HK-2 (cell line): ENCODE data around the gene ZNF679.
"Not testable (repeated sequence)": the region's sequence is repeated elsewhere in the genome, so short reads cannot be mapped to it uniquely, and the experiment has no call there.

Experiments
- DNase-seq: peaks from one replicate; pipeline ENCODE4 v3.0.0-alpha.2; 2018; ENCODE audit not compliant: unreplicated experiment

Gene ZNF679

DNA sequence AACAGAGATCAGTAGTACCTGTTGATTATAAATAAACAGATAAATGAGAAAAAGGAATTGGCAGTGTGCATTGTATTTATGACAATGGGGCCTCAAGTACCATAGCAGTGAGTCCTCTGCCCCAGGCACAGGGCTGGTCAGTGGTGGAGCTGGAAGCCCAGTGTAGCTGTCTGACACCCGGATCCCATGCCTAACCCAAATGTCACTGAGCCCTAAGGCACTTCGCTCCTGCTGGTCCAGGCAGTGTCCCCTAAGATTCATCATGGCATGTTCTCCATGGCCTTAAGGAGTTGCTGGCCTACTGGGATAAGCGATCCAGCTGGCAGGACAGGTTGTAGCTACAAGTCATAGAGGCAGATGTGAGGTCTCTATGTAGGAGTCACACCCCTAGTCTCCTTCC lies 82.2 kb downstream of the ZNF679 start:
- DNase-seq = no peak

DNA sequence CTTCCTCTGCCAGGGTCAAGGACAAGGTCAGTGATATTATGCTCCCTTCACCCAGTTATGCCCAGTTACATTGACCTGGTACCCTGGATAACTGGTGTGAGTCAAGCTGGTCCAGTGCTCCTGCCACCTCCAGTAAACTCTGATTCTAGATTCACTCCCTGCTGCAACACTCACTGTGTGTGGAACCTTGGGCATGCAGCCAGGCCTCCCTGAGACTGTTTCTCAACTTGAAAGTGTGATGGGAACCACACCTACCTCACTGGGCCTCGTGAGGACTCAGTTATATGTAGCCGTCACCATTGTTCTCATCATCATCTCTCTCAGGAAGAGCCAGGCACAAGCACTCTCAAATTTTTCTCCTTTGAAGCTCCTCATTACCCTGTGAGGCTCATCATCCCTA lies 84.6 kb downstream of the ZNF679 start:
- no peak for DNase-seq

DNA sequence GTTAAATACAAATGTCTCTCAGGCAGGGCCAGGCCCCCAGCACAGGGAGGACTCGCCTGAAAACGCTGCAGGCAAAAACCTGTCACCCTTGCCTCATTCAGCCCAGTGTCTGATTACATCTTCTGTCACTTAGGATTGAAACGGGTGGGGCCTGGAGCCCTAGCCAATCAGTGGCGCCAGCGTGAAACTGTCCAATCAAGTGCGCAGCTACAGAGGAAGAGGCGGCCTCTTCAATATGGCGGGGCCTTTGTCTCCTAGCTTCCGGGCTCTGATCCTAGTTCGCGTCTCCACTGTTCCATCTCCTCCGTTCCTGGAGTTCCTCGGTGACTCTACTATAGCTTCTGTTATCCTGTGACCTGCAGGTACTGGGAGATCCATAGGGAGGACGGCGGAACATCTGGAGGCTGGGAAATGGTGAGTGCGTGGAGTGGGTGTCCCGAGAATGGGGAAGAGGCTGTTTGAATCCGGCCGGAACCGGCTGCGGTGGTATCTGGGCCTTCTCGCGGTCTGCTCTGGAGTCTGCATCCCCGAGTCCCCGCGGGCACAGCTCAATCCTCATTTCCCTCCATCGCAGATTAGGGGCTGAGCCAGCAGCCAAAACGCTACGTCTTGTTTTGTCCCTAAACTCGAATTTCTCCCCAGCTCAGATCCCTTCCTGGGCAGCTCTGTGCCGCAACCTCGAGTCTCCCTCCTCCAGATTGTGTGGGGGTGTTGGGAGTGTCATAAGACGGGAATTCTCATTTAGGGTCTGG lies 85.6 kb downstream of the ZNF679 start, which contains the start of gene ZNF736:
Gene ZNF736 (plus strand): TSS at position 222 of the 752 bp plus-strand sequence. CDS start 190 bp downstream, at position 412.
- peak; percentile 88 for DNase-seq

DNA sequence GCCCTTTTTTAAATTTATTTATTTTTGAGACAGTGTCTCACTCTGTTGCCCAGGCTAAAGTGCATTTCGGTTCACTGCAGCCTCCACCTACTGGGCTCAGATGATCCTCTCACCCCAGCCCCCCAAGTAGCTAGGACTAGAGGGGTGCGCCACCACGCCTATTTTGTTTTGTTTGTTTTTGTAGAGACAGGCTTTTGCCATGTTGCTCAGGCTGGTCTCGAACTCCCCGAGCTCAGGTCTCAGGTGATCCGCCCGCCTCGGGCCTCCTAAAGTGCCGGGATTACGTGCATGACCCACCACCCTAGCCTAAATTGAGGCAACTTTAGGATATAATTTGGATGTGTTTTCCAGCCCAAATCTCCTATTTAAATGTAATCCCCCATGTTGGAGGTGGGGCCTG lies 86.3 kb downstream of the ZNF679 start:
- DNase-seq = no peak

DNA sequence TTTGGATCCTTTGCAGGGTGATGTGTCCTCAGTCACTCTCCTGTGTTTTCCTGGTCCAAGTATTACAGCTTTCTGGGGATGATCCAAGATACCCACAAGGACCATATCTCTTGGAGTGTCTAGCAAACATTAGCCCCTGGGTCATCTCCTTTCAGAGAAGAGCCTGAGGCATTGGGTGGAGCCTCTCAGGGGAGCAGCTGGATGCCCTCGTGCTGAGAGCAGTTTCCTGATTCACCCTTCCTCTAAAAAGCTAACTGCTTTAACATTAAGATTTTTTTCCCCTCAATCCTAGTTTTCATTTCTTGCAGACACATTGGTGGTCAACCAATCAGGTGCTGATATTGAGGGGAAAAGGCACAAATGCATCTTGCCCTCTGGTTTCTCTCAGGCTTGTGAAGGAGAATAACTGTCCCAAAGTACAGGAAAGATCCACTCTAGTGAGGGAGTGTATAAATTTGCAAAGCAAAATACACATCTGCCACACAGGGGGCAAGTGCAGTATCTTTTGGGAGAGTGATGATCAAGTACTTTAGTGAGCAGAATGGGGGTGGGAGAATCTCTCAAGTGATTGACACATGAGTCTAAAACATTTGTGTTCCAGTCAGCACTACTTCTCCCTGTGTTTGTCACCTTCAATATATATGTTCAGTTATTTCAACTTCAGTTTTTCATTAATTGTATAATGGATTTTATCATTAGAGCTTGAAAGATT lies 87.9 kb downstream of the ZNF679 start:
- not testable (repeated sequence) for DNase-seq
